Nephron progenitor cell (in vitro differentiated cells): ENCODE data around the gene NUDT16.

ENCODE experiments used
- DNase-seq: peaks from one replicate; pipeline ENCODE4 v3.0.0; 2021
- H3K27ac Mint-ChIP-seq: 2 replicates; pipeline ENCODE4 v1.8.0; 2021; ENCODE audit warnings: mild to moderate bottlenecking, moderate library complexity, mixed read lengths
- H3K27me3 Mint-ChIP-seq: 2 replicates; pipeline ENCODE4 v1.8.0; 2021; ENCODE audit warnings: mild to moderate bottlenecking, low read depth, mixed read lengths; ENCODE audit not compliant: poor library complexity
- H3K36me3 Mint-ChIP-seq: 2 replicates; pipeline ENCODE4 v1.8.0; 2021; ENCODE audit warnings: low read depth, mixed read lengths
- H3K4me1 Mint-ChIP-seq: 2 replicates; pipeline ENCODE4 v1.8.0; 2021; ENCODE audit warnings: mixed read lengths
- H3K4me3 Mint-ChIP-seq: 2 replicates; pipeline ENCODE4 v1.8.0; 2021; ENCODE audit warnings: mild to moderate bottlenecking, moderate library complexity, mixed read lengths
- H3K9me3 Mint-ChIP-seq: 2 replicates; pipeline ENCODE4 v1.8.0; 2021; ENCODE audit warnings: mild to moderate bottlenecking, moderate library complexity, mixed read lengths
- TF ChIP-seq, protein P1 (sequence below): fragments of 200-600 bp; sonication (generic); IDR thresholded peaks from 2 replicates; pipeline ENCODE4 v1.5.0; 2021; ENCODE audit warnings: antibody characterized with exemption

The NUDT16 gene

GRCh38 chr3:131381445-131382291 is at the start of gene NUDT16:
Gene NUDT16, plus strand, starts transcription at chr3:131381774. Its CDS starts 31 bp downstream, at chr3:131381805.
- H3K4me3 Mint-ChIP-seq, result peak within 1 kb of the TSS; percentile 95
- peak; percentile 100 for DNase-seq
- H3K4me1 Mint-ChIP-seq, result peaks cover 21% of the 10 kb centered on the region
- H3K27ac Mint-ChIP-seq, result peak within 1 kb of the TSS; percentile 93
- peaks cover 4% of the 10 kb centered on the region for H3K27me3 Mint-ChIP-seq
- H3K9me3 Mint-ChIP-seq, result no peaks in the 10 kb centered on the region
- H3K36me3 Mint-ChIP-seq, result peaks cover 61% of the 10 kb centered on the region
- TF ChIP-seq, protein P1, sequence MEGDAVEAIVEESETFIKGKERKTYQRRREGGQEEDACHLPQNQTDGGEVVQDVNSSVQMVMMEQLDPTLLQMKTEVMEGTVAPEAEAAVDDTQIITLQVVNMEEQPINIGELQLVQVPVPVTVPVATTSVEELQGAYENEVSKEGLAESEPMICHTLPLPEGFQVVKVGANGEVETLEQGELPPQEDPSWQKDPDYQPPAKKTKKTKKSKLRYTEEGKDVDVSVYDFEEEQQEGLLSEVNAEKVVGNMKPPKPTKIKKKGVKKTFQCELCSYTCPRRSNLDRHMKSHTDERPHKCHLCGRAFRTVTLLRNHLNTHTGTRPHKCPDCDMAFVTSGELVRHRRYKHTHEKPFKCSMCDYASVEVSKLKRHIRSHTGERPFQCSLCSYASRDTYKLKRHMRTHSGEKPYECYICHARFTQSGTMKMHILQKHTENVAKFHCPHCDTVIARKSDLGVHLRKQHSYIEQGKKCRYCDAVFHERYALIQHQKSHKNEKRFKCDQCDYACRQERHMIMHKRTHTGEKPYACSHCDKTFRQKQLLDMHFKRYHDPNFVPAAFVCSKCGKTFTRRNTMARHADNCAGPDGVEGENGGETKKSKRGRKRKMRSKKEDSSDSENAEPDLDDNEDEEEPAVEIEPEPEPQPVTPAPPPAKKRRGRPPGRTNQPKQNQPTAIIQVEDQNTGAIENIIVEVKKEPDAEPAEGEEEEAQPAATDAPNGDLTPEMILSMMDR, result no peak

DNA sequence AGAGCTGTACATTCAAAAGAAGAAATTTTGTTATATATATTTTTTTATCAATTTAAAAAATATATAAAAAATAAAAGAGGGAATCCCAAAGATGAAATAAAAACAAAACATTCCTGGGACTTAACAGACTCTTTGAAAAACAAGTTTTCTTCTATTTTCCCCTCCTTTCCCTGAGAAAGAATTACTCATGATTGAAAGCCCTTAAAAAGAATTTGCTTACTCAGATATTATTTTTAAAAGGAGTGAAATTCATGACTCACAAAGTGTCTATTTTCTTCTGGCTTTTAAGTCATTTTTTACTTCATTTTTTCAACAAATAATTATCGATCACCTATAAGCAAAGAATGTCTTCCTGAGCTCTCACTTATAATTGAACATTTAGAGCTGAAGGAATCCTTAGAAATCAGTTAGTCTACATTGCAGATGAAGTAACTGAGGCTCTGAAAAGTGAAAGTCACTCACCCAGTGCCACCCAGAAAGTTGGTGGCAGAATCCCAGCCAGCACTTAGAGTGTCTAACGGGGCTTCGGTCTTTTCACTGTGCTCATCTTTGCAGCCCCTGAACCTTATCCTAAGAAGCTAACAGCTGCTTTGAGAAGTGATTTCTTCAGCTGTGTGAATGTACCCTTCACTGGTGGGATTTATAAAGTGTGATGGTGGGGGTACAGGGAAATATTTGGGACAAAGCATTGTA is 42.5 kb upstream of the NUDT16 start:
- Mint-ChIP-seq H3K27me3 (no peaks in the 10 kb centered on the region), H3K36me3 (peaks cover 8% of the 10 kb centered on the region), H3K4me1 (no peaks in the 10 kb centered on the region), H3K4me3 (no peak overlapping the region), H3K9me3 (peaks cover 27% of the 10 kb centered on the region), H3K27ac (no peak overlapping the region)
- DNase-seq, result no peak
- TF ChIP-seq, protein P1, result no peak

DNA sequence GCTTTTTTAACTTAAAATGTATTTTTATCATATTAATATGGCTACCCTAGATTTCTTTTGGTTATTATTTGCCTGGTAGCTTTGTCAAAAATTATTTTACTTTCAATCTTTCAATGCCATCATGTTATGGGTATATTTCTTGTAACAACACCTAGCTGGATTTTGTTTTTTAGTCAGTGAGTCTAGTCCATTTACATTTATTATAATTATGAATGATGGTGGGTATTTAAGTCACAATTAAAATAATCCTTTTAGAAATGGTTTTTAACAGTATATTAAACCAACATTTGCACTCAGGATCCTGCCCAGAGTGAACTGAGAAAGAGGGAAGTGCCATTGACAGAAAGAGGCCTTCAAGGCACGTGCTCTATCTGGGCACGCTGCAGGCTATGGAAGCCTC is 39.8 kb upstream of the NUDT16 start:
- no peaks in the 10 kb centered on the region for H3K27me3 Mint-ChIP-seq
- TF ChIP-seq, protein P1, result no peak
- DNase-seq, result no peak
- H3K27ac Mint-ChIP-seq, result no peak overlapping the region
- peaks cover 14% of the 10 kb centered on the region for H3K36me3 Mint-ChIP-seq
- no peak overlapping the region for H3K4me3 Mint-ChIP-seq
- peaks cover 17% of the 10 kb centered on the region for H3K9me3 Mint-ChIP-seq
- no peaks in the 10 kb centered on the region for H3K4me1 Mint-ChIP-seq

- no peak overlapping the region for H3K4me3 Mint-ChIP-seq
- H3K36me3 Mint-ChIP-seq, result peaks cover 8% of the 10 kb centered on the region
Observed at GRCh38 chr3:131348911-131349310, 32.7 kb upstream of the NUDT16 start.

DNA sequence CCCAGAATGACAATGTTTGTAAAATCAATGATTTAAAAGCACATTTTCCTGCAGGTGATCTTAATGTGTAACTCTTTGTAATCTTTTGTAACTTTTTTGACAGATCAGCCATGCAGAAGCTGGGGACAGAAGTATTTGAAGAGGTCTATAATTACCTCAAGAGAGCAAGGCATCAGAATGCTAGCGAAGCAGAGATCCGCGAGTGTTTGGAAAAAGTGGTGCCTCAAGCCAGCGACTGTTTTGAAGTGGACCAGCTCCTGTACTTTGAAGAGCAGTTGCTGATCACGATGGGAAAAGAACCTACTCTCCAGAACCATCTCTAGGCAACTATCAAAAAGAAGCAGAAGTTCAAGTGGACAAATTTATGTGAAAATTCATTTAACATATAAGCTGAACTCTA is 32.1 kb upstream of the NUDT16 start:
- Mint-ChIP-seq H3K27me3 (peaks cover 4% of the 10 kb centered on the region), H3K4me3 (no peak overlapping the region), H3K27ac (no peak overlapping the region), H3K9me3 (peaks cover 2% of the 10 kb centered on the region), H3K36me3 (peaks cover 3% of the 10 kb centered on the region), H3K4me1 (peaks cover 11% of the 10 kb centered on the region)
- DNase-seq, result no peak
- TF ChIP-seq, protein P1, result no peak

More at GRCh38 chr3:131348911-131349310, 32.7 kb upstream of the NUDT16 start:
- no peak overlapping the region for H3K27ac Mint-ChIP-seq
- DNase-seq, result no peak
- H3K27me3 Mint-ChIP-seq, result peaks cover 4% of the 10 kb centered on the region
- H3K9me3 Mint-ChIP-seq, result peaks cover 7% of the 10 kb centered on the region
- TF ChIP-seq, protein P1, result no peak
- peaks cover 11% of the 10 kb centered on the region for H3K4me1 Mint-ChIP-seq
